ENCODE data around the gene CDK5RAP2. TPM values are rescaled to one million over a fixed set of nuclear protein-coding genes. Genes with fewer than 3 reads are reported as not detected.

The CDK5RAP2 gene
- total RNA-seq, 4 donors from 2014 or later, result 53.5 to 74.2 (median 55.7) TPM

DNA sequence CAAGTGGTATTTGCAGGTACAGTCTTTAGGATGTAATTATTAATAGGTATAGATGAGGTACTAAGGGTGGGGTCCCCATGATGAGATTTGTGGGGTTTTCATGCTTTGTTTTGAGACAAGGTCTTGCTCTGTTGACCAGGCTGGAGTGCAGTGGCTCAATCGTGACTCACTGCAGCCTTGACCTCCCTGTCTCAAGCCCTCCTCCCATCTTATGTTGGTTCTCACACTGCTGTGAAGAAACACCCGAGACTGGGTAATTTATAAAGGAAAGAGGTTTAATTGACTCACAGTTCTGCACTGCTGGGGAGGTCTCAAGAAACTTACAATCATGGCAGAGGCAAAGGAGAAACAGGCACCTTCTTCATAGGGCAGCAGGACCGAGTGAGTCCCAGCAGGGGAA is 217.5 kb downstream of the CDK5RAP2 start:
- intact Hi-C loops (cut with DNase I; ENCODE audit: low total_unique reads), result no loop called here
- H3K4me3 ChIP-seq (ENCODE audit: low read depth, poor library complexity, severe bottlenecking), result no peak overlapping the region
- no peak for DNase-seq (ENCODE audit: low spot score in 2 of 2)
- TF ChIP-seq POLR2A (IDR thresholded peaks at IDR 0.05), result no peak
- TF ChIP-seq, protein P1, sequence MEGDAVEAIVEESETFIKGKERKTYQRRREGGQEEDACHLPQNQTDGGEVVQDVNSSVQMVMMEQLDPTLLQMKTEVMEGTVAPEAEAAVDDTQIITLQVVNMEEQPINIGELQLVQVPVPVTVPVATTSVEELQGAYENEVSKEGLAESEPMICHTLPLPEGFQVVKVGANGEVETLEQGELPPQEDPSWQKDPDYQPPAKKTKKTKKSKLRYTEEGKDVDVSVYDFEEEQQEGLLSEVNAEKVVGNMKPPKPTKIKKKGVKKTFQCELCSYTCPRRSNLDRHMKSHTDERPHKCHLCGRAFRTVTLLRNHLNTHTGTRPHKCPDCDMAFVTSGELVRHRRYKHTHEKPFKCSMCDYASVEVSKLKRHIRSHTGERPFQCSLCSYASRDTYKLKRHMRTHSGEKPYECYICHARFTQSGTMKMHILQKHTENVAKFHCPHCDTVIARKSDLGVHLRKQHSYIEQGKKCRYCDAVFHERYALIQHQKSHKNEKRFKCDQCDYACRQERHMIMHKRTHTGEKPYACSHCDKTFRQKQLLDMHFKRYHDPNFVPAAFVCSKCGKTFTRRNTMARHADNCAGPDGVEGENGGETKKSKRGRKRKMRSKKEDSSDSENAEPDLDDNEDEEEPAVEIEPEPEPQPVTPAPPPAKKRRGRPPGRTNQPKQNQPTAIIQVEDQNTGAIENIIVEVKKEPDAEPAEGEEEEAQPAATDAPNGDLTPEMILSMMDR (IDR thresholded peaks at IDR 0.05), result no peak
- 79 to 84% methylated on average over 3 of the region's 3 CpGs for WGBS, 2 donors

GRCh38 chr9:120361551-120361950 is 218.4 kb downstream of the CDK5RAP2 start:
- no peak for TF ChIP-seq POLR2A (IDR thresholded peaks at IDR 0.05)
- TF ChIP-seq, protein P1 (IDR thresholded peaks at IDR 0.05), result no peak
- no peak overlapping the region for H3K4me3 ChIP-seq (ENCODE audit: low read depth, poor library complexity, severe bottlenecking)
- 75% methylated on average over 4 of the region's 4 CpGs for WGBS, 2 donors
- DNase-seq (ENCODE audit: low spot score in 2 of 2), result no peak
- intact Hi-C loops (cut with DNase I; ENCODE audit: low total_unique reads), result no loop called here

GRCh38 chr9:120360510-120360909 is 219.5 kb downstream of the CDK5RAP2 start:
- no peak overlapping the region for H3K4me3 ChIP-seq (ENCODE audit: low read depth, poor library complexity, severe bottlenecking)
- TF ChIP-seq, protein P1 (IDR thresholded peaks at IDR 0.05), result no peak
- TF ChIP-seq POLR2A (IDR thresholded peaks at IDR 0.05), result no peak
- DNase-seq (ENCODE audit: low spot score in 2 of 2), result no peak
- WGBS, 2 donors, result 74 to 81% methylated on average over 4 of the region's 4 CpGs
- intact Hi-C loops (cut with DNase I; ENCODE audit: low total_unique reads), result no loop called here

- intact Hi-C loops (cut with DNase I; ENCODE audit: low total_unique reads), result no loop called here
- DNase-seq (ENCODE audit: low spot score in 2 of 2), result no peak
- H3K4me3 ChIP-seq (ENCODE audit: low read depth, poor library complexity, severe bottlenecking), result no peak overlapping the region
- 46 to 54% methylated on average over 4 of the region's 4 CpGs for WGBS, 2 donors
- no peak for TF ChIP-seq POLR2A (IDR thresholded peaks at IDR 0.05)
- TF ChIP-seq, protein P1 (IDR thresholded peaks at IDR 0.05), result no peak
Observed at GRCh38 chr9:120360046-120360445, 219.9 kb downstream of the CDK5RAP2 start.

GRCh38 chr9:120358877-120359276 is 221.1 kb downstream of the CDK5RAP2 start:
- no peak for DNase-seq (ENCODE audit: low spot score in 2 of 2)
- intact Hi-C loops (cut with DNase I; ENCODE audit: low total_unique reads), result no loop called here
- TF ChIP-seq, protein P1 (IDR thresholded peaks at IDR 0.05), result no peak
- TF ChIP-seq POLR2A (IDR thresholded peaks at IDR 0.05), result no peak
- WGBS, 2 donors, result 92 to 96% methylated on average over 7 of the region's 7 CpGs
- H3K4me3 ChIP-seq (ENCODE audit: low read depth, poor library complexity, severe bottlenecking), result no peak overlapping the region

GRCh38 chr9:120353506-120353905 is 226.5 kb downstream of the CDK5RAP2 start:
- intact Hi-C loops (cut with DNase I; ENCODE audit: low total_unique reads), result no loop called here
- WGBS, 2 donors, result 48 to 50% methylated on average over 5 of the region's 5 CpGs
- TF ChIP-seq, protein P1 (IDR thresholded peaks at IDR 0.05), result no peak
- no peak overlapping the region for H3K4me3 ChIP-seq (ENCODE audit: low read depth, poor library complexity, severe bottlenecking)
- DNase-seq (ENCODE audit: low spot score in 2 of 2), result no peak
